GM18867 (cell line): Measurements from ENCODE around the gene CELF4.
A peak's percentile ranks its signal among the peaks of the same experiment; 100 is the strongest.

ENCODE experiments used
- ATAC-seq: cut with Tn5 transposase; IDR thresholded peaks from one replicate; pipeline ENCODE4 v1.9.1; 2021; ENCODE audit warnings: mild to moderate bottlenecking, moderate library complexity; ENCODE audit not compliant: unreplicated experiment

CELF4 gene

DNA sequence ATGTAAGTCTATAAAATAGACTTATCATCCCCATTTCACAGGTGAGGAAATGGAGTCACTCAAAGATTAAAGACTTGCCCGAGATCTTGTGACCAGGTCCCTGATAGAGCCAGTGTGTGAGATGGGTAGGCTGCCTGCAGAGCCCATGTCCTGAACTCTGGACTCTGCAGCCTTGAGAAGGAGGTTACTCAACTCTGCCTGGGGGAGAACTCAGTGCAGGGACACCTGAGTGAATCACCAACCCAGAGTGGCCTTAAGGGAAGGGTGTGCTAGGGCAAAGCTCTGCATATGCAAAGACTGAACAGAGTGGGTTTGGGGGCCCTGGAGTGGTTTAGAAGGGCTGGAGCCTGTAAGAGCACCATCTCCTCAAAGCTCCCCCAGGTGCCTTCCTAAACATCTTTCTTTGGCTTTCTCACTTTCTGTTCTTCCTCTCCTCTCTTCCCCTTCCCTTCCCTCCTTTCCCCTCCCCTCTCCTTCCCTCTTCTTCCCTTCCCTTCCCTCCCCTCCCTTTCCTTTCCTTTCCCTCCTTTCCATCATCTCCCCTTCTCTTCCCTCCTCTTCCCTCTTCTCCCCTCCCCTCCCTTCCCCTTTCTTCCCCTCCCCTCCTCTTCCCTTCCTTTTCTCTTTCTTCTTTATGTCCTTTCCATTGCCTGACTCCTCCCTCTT, 67.6 kb downstream of the CELF4 start:
- no peak for ATAC-seq

DNA sequence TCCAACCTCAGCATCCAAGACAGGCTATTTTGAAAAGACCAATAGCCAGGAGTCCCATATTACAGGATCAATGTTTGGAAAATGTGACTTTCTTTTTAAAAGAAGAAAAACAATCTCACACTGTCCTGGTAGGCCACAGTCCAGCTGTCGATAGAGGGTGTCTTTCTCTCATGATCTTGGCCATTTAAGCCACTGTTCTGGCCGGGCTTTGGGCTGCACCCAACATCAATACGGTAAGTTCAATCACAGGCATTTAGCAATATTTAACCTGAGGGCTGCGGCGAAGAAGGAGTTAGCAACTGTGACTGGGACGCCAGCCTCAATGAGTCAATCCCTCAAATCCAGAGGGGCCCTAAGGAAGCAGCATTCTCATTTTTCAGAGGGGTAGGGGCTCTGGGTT, 69.0 kb downstream of the CELF4 start:
- no peak for ATAC-seq

DNA sequence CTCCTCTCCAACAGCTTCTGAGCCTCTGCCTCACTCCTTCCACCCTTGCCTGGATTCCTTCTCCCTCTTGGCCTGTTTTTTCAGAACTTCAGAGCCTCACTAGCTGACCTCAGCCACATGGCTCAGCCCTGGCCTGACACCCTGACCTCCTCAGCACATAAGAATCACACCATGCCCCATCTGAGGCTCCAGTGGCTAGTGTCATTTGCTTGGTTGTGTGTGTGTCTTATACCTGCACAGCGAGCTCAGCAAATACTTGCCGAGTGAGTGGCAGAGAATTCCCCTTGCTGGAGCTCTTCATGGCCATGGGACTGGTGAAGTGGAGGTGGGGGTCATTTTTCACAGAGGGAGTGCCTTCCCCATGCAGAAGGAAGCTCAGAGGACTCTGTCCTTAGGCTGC, 70.2 kb downstream of the CELF4 start:
- ATAC-seq, result no peak

DNA sequence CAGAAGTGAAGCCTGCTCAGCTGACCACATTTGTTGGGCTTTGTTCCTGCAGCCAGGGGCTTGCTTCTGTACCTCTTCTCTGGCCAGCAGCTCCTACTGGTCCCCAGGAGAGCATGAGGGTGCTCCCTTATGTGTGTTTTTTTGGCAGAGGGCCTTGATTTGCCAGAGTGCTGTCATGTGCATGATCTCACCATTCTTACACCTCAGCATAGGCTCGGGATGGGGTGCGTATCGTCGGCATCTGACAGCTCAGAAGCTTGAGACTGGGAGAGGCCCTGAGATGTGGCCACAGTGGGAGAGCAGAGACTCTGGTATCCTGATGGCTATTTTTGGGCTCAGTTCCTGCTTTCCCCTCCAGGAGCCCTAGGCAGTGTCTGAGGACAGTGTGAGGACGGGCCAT, 71.2 kb downstream of the CELF4 start:
- no peak for ATAC-seq

DNA sequence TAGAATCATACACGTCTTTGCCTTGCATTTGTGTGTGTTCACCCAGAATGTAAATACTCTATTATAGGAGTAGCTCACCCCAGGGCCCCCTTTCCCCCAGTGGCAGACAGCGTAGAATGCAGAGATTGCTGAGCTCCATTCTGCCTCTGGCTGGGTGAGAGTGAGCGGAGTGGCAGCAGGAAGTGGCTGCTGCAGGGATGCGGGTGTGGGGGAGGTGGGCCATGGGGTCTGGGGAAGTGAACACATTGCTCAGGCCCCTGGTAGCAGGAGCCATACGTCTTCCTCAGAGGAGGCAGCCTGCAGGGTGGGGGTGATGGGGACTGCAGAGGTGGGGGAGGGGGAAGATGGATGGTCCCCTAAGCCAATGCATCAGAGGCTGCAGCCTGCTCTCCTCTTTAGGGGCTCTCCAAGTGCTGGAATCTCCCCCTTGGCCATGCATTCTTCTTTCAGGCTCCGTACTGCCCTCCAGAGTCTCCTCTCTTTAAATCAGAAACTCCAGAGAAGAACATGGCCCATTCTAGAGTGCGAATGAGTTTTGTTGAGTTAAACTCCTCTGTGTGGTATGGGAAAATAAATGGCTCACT, 72.2 kb downstream of the CELF4 start:
- no peak for ATAC-seq

DNA sequence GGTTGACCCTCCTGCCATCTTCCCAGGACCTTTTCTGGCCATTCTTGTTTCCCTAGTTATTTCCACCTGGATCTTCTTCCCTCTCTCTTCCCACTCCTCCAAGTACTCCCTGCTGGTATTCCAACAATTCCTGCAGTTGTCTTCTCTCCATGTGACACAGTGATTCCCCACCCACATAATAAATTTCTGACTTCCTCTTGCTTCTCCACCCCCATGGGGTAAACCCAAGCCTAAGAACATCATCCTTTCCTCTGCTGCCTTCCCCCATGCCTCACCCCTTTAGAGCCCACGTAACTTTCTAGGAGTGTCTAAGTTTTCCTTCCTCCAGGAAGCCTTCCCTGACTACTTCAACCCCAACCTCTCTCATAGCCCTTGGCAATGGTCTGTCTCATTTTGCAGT, 72.6 kb downstream of the CELF4 start:
- no peak for ATAC-seq

DNA sequence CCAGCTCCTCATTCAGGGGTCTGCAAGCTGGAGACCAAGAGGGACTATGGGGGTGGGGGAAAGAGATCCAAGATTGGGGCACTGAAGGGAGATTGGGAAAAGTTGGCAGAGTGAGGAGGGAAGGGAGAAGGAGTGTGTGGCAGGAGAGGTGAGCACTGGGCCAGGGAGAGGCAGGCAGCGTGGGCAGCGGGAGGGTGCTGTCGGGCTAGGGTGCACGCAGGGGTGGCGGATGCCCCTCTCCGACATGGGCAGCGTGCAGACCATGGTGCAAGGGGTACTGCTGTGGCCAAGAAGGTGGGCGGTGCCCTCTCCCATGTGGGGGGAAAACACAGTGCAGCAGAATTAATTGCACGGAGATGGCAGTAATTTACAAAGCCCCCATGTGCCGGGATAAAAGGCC, 74.1 kb downstream of the CELF4 start:
- ATAC-seq, result no peak

DNA sequence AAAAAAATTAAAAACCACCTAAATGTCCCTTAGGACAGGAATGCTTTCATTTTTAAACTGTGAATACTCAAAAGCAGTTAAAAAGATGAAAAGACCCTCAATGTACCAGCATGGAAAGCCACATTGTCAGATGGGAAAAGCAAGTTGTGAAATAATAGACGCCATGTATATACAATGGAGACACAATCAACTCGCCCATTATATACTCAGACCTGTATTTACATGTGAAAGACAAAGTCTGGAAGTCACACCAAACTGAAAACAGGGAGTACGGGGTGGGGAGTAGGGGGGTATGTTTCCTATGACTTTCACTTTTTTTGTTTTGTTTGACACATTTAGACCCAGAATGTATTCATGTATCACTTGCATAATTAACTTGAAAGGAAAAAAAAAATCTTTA, 75.6 kb downstream of the CELF4 start:
- ATAC-seq, result no peak

DNA sequence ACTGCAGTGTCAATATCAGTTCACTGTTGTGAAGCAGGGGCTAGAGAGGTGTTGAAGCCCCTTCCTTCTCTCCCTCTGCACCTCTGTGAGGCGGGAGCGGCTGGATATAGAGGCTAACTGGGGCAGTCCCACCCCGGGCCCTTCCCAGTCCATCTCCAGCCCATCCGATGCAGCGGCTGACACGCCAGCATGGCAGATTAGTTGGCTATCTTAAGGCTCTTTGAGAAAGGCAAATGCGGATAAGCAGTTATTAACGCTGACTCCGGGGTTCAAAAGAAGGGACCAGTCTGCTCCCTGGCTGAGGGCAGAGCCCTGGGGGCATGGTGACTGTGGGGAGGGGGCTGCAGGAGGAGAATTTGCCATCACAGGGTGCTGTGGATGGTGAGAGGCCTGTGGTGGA, 76.6 kb downstream of the CELF4 start:
- ATAC-seq, result no peak

DNA sequence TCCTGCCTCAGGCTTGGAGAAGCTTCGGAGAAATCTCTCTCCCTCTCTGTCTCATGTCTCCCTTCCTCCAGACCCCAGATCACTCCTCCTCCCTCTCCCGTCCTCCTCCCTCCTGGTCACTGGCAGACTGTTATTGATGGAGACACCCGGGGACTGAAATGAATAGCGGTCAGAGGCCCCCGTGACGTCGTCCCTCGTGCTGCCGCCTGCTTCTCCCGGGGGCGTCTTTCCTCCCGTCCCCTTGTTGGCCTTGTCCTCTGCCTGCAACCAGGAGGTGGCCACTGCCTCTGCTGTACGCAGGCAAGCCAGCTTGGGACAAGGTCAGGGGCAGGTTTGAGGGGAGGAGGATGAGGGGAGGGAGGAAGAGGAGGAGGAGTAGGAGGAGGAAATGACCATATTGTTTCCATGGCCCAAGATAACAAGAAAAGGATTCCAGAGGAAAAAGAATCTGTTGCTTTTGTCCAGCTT, 78.2 kb downstream of the CELF4 start:
- no peak for ATAC-seq

DNA sequence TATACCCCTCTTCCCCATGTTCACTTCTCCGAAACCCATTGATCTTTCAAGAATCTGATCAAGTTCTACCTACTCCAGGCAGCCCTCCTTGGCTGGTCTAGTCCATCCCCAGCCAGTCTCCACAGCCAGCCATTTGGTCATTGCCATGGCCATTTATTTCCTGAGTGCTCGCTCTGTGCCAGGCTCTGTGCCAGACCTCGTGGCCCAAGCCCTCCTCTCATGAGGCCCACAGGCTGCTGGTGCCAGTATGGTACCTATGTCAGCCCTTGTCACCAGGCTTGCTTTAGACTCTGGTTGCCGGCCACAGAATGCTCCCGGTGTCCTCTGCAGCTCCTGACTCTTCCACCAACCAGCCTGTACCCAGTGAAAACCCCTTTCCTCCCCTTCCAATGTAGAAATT, 78.8 kb downstream of the CELF4 start:
- ATAC-seq, result no peak

DNA sequence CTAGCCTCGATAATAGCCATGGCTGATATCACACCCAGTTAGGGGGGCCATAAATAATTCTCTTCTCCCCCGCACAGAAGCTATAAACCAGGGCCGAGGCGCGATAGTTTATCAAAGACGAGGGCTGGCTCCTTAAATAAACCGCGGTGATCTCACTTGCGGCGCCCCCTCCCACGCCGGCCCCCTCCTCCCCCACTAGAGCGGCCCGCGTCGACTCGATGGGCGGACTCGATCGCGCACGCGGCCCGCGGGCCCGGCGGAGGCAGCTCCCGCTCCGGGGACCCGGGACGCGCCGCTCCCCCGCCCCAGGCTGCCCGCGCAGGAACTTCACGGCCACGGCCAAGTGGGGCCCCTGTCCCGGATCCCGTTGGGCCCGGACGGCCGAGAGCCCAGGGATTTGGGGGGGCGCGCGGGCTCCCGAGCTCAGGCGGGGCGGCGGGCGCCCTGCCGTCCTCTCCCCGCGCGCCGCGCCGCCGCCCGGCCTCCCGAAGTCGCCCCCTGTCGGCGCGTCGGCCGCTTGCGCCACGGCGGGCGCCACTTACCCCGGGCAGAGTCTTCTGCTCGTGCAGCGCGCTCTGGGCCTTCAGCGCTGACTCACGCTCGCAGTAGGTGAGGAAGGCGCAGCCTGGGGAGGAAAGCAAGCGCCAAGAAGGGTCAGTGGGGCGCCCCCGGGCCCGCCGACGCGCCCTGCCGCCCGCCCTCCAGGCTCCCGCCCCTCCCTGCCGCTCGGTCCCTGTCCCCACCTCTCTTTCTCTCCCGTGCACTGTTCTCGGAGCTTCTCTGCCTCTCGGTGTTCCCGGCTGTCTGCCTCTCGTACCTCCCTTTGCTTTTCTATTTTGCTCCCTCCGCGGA, 80.4 kb downstream of the CELF4 start:
- no peak for ATAC-seq

DNA sequence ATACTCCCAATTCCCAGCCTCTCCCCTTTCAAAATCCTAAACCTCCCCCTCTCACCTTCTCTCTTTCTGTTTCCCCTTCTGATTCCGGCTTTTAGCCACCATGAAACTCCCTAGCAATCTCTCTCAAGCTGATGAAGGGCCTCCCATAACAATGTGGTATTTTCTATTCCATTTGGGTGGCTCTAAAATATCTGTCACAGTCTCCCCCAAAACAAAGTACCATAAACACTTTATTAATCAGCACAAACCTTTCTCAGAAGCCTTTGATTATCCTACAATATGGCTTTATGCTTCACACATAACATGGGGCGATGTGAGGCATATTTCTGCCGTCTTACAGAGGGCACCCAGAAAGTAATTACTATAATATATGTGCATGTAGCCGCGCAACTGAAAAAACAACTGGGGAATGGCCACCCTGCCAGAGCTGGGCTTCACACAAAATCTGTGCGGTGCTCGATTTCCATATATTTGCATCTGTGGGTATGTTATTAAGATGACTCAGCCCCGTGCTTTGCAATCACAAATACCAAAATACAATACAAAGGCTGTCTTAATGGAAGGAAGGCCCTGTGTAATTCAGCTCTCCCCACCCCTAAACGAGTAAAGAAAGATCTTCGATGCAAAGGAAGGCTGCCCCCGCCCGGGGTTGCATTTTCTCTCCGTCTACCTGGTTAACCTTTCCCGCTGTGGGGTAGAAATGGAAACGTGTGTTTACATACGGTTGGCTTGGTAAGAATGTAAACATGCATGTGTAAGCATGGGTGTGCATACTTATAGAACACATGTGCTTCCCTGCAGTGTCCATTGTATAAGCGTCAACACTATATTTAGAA, 81.4 kb downstream of the CELF4 start:
- ATAC-seq, result no peak

DNA sequence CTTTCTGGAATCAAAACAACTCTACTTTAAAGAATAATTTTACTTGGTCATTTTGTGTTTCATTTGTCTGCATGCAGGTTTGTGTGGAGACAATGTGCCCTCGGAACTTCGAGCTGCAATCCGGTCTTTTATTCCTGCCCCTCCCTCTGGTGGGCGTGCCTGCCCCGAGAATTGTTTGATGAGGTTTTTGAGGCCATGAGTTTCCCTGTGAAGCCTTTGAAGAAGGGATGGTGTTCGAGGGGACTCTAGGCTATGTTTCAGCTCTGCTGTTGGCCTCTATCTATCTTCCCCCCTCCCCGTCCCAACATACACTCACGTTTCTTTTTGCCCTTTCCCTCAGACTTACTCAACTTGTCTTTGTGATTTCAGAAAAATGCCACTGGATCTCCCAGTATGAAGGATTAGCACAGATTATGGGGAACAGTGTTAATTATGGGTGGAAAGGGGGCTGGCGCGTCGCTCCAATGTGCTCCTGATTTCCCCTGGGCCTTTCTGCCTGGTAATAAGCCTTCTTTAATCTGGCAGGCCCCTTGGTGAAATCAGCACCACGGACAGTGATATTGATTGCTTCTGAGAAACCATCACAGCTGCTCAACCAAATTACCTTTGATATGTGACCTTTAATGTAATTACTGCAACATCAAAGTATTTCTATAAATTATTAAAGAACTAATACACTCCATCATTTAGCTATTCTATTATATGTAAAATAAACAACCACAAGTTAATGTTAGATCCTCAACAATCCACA, 82.2 kb downstream of the CELF4 start:
- ATAC-seq, result no peak

DNA sequence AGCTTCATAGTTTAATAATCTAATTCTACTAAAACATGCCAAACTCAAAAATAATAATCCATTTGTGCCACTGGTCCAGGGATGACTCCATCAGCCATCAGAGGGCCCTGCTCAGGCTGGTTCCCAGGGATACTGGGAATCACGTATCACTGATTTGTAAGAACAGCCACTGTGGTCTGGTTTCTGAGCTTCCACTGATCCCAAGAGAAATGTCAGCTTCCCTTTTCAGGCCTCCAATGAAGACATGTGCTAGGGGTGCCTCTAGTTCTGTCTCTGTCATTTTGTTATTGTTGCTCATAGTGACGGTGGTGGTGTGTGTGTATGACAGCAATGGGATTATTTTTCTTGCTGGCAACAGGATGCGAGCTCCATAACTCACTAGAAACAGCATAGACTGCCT, 83.2 kb downstream of the CELF4 start:
- ATAC-seq, result no peak

DNA sequence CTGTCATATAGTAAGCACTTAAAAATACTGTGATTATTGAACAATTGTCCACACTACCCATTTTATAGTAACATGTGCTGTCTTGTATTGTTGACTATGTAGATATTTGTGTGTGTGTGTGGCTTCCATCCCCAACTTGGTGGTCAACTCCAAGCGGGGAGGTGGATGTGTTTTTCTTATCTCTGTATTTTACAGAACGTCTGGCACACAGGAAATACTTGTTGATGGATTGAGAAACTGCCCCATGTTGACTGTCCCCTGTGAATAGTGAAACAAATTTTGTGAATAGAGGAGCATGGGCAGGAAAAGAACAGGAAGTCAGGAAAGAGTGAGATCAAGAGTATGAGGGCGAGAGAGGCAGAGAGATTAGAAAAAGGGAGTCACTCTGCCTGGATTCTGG, 83.6 kb downstream of the CELF4 start:
- no peak for ATAC-seq

DNA sequence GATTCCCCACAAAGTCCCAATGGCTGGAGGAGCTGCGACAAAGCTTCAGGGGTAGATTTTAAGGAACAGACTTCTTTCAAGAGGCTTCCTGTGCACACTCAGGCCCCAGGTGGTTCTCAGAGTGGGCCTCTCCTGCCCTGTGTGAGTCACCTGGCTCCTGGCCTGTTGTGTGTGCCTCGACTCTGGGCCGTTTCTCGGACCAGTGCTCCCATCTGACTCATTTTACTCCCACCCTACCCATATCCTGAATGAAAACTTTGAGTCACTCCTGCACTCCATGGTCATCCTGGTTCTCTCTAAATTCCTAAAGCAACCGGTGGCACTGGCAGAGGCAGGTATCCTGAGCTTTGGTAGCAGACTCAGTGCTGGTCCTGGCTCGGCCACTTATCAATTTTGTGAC, 84.1 kb downstream of the CELF4 start:
- no peak for ATAC-seq

DNA sequence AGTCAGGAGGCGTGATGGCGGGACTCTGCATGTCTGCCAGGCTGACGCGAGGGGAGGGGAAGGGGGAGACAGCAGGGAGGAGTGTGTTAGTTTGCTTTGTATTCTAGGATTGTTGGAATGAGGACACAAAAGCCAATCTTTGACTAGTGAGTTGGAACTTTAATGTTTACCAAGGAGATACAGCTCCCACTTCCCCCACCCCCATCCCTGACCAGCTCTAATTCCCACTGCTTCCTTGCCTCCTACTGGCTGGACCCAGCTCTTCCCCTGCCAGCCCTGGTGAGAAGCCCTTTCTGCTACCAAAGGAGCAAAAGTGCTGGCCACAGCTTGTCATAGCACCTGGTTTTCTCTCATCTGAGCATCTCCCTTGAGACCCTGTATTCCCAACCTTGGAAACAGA, 84.5 kb downstream of the CELF4 start:
- no peak for ATAC-seq

DNA sequence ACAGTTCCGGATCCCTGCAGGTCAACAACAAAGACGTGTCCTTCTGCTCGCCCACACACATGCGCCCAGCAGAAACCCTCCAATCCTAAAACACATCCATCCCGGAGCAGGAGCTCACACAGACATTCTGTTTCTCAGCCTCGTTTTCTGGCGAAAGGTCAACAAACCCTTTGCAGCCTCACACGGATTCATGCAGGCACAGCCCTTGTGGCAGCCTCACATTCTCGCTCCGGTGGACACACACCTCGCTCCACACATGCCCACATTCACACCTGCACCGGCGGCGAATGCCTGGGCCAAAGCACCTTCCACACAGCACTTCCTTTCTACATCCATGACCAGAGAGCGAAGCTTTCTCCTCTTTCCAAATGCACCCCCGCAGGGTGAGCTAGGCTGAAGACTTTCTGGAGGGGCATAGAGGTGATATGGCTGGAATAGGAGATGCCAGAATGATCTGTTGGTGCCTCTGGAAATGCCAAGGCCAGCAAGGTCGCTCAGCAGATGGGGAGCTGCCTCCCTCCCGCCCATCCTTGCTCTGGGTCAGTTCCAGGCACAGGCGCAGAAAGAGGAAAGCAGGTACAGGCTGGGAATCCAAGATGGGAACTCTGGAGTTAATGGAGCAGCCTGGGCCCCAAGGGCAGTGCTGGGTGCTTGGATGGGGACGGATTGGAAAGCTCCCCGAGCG, 88.8 kb downstream of the CELF4 start:
- no peak for ATAC-seq

DNA sequence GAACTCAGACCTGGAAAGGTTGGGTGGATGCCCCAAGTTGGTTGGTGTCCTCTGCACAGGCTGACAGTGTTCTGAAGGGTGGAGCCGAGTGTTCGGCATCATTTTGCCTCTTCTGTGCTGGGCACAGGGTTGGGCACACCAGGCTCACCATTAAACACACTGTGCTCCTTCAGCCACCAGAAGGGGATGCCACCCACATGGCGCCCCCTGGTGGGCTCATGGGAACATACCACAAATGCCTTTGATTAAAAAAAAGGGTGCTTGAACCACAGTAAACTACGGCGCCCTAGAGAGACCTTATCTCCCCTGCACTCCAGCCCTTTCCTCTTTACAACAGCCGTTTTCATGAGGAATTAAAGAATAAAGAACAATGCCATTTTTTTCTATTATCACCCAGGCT, 89.4 kb downstream of the CELF4 start:
- ATAC-seq, result peak; percentile 62
